SK-N-SH treated with all-trans-retinoic acid at 6 μM for 48 hours (cell line): ENCODE data around the gene LHFPL6.

Experiments
- ARNTL ChIP-seq: fragments of 450-650 bp; formaldehyde crosslinking; IDR thresholded peaks from 2 replicates; pipeline ENCODE4 v1.5.0; 2020; ENCODE audit warnings: low read depth, mild to moderate bottlenecking, moderate library complexity, borderline replicate concordance
- CREB5 ChIP-seq: fragments of 250-450 bp; sonication (Bioruptor Pico); IDR thresholded peaks from 2 replicates; pipeline ENCODE4 v1.5.1; 2020; ENCODE audit warnings: low read depth, mild to moderate bottlenecking, moderate library complexity
- CSRNP3 ChIP-seq: fragments of 250-450 bp; sonication (Bioruptor Pico); IDR thresholded peaks from 2 replicates; pipeline ENCODE4 v1.5.1; 2021; ENCODE audit warnings: mild to moderate bottlenecking, moderate library complexity
- PATZ1 ChIP-seq: fragments of 250-450 bp; sonication (Bioruptor Pico); IDR thresholded peaks from 2 replicates; pipeline ENCODE4 v1.8.0; 2020; ENCODE audit warnings: mild to moderate bottlenecking, moderate library complexity, borderline replicate concordance
- RARB ChIP-seq: fragments of 250-450 bp; sonication (Bioruptor Pico); IDR thresholded peaks from 2 replicates; pipeline ENCODE4 v1.8.0; 2021; ENCODE audit warnings: mild to moderate bottlenecking, moderate library complexity
- SNAI2 ChIP-seq: fragments of 250-450 bp; sonication (Bioruptor Pico); IDR thresholded peaks from 2 replicates; pipeline ENCODE4 v1.5.0; 2020; ENCODE audit warnings: mild to moderate bottlenecking, moderate library complexity
- TOX ChIP-seq: fragments of 250-450 bp; sonication (Bioruptor Pico); IDR thresholded peaks from 2 replicates; pipeline ENCODE4 v1.8.0; 2021; ENCODE audit warnings: mild to moderate bottlenecking, moderate library complexity, borderline replicate concordance
- TSHZ2 ChIP-seq: fragments of 250-450 bp; sonication (Bioruptor Pico); IDR thresholded peaks from 2 replicates; pipeline ENCODE4 v1.5.0; 2020; ENCODE audit warnings: mild to moderate bottlenecking, moderate library complexity
- ZFP3 ChIP-seq: fragments of 250-450 bp; sonication (Bioruptor Pico); IDR thresholded peaks from 2 replicates; pipeline ENCODE4 v1.5.0; 2020; ENCODE audit warnings: mild to moderate bottlenecking, moderate library complexity

GRCh38 chr13:39599012-39599411, 4.0 kb downstream of the LHFPL6 start:
- TF ChIP-seq CREB5 (CRISPR knock-in tag) (no peak), SNAI2 (no peak), CSRNP3 (CRISPR knock-in tag) (no peak), TOX (CRISPR knock-in tag) (no peak), ZFP3 (no peak), ARNTL (no peak), TSHZ2 (CRISPR knock-in tag) (no peak), RARB (CRISPR knock-in tag) (no peak), PATZ1 (CRISPR knock-in tag) (no peak)
